Ishikawa (cell line): ENCODE measurements around the gene PLCL2.

ENCODE experiments used
- CEBPB ChIP-seq: IDR thresholded peaks from 2 replicates; pipeline ENCODE4 v1.6.1; 2012
- CREB1 ChIP-seq: IDR thresholded peaks from 2 replicates; pipeline ENCODE4 v1.6.1; 2012; ENCODE audit warnings: low read depth
- EGR1 ChIP-seq: IDR thresholded peaks from 2 replicates; pipeline ENCODE4 v1.6.1; 2012
- EP300 ChIP-seq: IDR thresholded peaks from 2 replicates; pipeline ENCODE4 v1.6.1; 2012; ENCODE audit warnings: borderline replicate concordance
- FOXM1 ChIP-seq: IDR thresholded peaks from 2 replicates; pipeline ENCODE4 v1.6.1; 2012; ENCODE audit warnings: low read depth, borderline replicate concordance
- NFIC ChIP-seq: IDR thresholded peaks from 2 replicates; pipeline ENCODE4 v1.6.1; 2012
- RAD21 ChIP-seq: IDR thresholded peaks from 2 replicates; pipeline ENCODE4 v1.6.1; 2012; ENCODE audit warnings: low read depth
- TAF1 ChIP-seq: IDR thresholded peaks from 2 replicates; pipeline ENCODE4 v1.6.1; 2012; ENCODE audit warnings: low read depth, mild to moderate bottlenecking
- TCF12 ChIP-seq: IDR thresholded peaks from 2 replicates; pipeline ENCODE4 v1.6.1; 2012; ENCODE audit warnings: low read depth
- TEAD4 ChIP-seq: IDR thresholded peaks from 2 replicates; pipeline ENCODE4 v1.6.1; 2012
- YY1 ChIP-seq: IDR thresholded peaks from 2 replicates; pipeline ENCODE4 v1.6.1; 2012; ENCODE audit warnings: low read depth
- ZBTB7A ChIP-seq: IDR thresholded peaks from 2 replicates; pipeline ENCODE4 v1.6.1; 2012; ENCODE audit warnings: low read depth
- TF ChIP-seq, protein P1 (sequence below): IDR thresholded peaks from 2 replicates; pipeline ENCODE4 v1.6.1; 2012; ENCODE audit warnings: low read depth, mild to moderate bottlenecking
- TF ChIP-seq, protein P2 (sequence below): IDR thresholded peaks from 2 replicates; pipeline ENCODE4 v1.6.1; 2012
- TF ChIP-seq, protein P3 (sequence below): IDR thresholded peaks from 2 replicates; pipeline ENCODE4 v1.6.1; 2012

The PLCL2 gene

DNA sequence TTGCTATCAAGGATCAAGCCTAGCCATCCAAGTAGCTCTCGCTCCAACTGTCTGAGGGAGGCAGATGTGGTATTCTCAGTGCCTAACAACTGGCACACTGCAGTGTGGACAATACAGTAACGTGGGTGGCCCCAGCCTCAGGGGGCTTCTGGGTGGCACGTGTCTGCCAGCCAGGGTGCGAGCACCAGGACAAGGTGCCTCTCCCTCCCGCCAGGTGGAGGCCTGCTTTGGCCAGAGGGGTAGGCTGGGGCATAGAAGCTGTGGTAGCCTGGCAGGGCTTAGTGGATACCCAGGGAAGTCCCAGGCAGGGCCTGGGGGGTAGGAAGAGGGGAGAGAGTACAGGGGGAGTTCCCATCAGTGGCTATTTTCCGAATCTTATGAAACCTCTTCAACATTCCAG, 234.0 kb downstream of the PLCL2 start:
- TF ChIP-seq RAD21, result no peak
- no peak for TF ChIP-seq TAF1
- TF ChIP-seq EP300, result no peak
- TF ChIP-seq CREB1, result no peak
- TF ChIP-seq, protein P1, sequence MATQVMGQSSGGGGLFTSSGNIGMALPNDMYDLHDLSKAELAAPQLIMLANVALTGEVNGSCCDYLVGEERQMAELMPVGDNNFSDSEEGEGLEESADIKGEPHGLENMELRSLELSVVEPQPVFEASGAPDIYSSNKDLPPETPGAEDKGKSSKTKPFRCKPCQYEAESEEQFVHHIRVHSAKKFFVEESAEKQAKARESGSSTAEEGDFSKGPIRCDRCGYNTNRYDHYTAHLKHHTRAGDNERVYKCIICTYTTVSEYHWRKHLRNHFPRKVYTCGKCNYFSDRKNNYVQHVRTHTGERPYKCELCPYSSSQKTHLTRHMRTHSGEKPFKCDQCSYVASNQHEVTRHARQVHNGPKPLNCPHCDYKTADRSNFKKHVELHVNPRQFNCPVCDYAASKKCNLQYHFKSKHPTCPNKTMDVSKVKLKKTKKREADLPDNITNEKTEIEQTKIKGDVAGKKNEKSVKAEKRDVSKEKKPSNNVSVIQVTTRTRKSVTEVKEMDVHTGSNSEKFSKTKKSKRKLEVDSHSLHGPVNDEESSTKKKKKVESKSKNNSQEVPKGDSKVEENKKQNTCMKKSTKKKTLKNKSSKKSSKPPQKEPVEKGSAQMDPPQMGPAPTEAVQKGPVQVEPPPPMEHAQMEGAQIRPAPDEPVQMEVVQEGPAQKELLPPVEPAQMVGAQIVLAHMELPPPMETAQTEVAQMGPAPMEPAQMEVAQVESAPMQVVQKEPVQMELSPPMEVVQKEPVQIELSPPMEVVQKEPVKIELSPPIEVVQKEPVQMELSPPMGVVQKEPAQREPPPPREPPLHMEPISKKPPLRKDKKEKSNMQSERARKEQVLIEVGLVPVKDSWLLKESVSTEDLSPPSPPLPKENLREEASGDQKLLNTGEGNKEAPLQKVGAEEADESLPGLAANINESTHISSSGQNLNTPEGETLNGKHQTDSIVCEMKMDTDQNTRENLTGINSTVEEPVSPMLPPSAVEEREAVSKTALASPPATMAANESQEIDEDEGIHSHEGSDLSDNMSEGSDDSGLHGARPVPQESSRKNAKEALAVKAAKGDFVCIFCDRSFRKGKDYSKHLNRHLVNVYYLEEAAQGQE, result no peak
- no peak for TF ChIP-seq FOXM1
- TF ChIP-seq ZBTB7A, result no peak
- TF ChIP-seq TCF12, result no peak
- TF ChIP-seq, protein P2, sequence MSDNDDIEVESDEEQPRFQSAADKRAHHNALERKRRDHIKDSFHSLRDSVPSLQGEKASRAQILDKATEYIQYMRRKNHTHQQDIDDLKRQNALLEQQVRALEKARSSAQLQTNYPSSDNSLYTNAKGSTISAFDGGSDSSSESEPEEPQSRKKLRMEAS, result no peak
- TF ChIP-seq TEAD4, result no peak
- TF ChIP-seq NFIC, result no peak
- TF ChIP-seq, protein P3, sequence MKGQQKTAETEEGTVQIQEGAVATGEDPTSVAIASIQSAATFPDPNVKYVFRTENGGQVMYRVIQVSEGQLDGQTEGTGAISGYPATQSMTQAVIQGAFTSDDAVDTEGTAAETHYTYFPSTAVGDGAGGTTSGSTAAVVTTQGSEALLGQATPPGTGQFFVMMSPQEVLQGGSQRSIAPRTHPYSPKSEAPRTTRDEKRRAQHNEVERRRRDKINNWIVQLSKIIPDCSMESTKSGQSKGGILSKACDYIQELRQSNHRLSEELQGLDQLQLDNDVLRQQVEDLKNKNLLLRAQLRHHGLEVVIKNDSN, result no peak
- TF ChIP-seq EGR1, result no peak
- no peak for TF ChIP-seq YY1

DNA sequence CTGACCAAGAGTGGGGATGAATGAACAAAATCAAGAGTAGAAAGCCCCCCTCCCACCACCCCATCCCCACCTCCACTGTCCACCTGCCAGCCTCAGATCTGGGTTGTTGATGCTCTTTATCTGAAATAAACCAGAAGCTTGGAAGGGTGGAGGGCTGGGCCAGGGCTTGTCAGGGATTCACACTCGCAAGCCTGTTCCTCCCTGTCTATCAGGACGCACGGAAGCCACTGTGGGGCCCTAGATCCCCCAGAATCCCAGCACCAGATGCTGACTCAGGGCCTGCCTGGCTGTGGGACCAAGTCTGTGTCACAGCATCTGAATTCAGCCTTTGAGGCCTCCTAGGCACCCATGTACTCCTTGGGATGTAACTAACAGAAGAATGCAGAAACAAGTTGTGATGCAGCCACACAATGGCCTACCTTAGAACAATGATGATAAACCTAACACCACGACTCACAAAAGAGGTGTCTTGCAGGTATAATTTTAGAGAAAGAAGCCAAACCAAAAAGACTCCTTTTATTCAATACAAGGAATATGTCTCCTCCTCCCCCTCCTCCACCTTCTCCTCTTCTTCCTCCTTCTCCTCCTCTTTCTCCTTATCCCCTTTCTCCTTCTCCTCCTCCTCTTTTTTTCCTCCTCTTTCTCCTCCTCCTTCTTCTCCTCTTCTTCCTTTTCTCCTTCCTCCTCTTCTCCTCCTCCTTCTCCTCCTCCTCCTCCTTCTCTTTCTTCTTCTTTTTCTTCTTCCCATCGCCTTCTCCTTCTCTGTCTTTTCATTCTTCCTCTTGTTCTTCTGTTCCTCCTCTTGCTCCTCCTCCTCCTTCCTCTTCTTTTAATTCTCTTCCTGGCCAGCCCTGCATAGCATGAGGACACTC, 234.7 kb downstream of the PLCL2 start:
- TF ChIP-seq, protein P2, result no peak
- TF ChIP-seq YY1 (no peak), FOXM1 (no peak), TAF1 (no peak), EP300 (no peak), CEBPB (no peak), TCF12 (no peak), ZBTB7A (no peak), CREB1 (no peak), RAD21 (no peak), NFIC (no peak), TEAD4 (no peak), EGR1 (no peak)
- TF ChIP-seq, protein P3, result no peak
- TF ChIP-seq, protein P1, result no peak

DNA sequence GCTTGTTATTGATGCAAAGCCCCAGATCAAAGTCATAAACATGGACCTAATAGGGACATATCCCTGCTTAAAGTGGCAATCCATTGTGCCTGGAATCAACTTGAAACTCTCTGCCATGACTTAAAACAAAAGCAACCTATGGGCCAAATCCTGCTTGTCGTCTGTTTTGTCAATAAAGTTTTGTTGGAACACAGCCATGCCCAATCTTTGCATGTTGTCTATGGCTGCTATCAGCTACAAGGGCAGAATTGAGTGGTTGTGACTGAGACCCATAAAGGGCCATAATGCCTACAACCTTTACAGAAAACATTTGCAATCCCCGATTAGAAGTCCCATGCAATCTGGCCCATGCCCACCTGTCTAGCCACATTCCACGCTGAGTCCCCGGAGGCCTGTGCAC, 235.4 kb downstream of the PLCL2 start:
- no peak for TF ChIP-seq FOXM1
- TF ChIP-seq ZBTB7A, result no peak
- no peak for TF ChIP-seq CREB1
- TF ChIP-seq TEAD4, result no peak
- TF ChIP-seq CEBPB, result no peak
- TF ChIP-seq, protein P3, result no peak
- TF ChIP-seq, protein P2, result no peak

DNA sequence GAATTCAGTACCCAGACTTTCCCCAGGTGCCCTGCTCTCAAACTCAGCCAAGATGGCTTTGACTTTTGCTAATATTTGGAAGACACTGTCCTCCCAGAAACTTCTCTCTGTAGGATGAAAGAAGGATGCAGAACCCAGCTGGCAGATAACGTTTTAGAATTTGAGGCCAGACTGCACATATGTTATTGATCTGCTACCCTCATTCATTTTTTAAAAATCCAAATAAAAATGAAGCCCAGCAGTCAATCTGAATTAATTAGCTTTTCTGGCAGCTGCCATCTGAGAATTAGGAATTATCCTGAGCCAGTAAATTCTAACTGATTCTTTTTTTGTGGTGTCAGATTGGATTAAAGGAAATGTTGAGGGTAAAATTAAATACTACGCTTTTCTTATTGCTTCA, 236.6 kb downstream of the PLCL2 start:
- no peak for TF ChIP-seq NFIC
- TF ChIP-seq TAF1, result no peak
- TF ChIP-seq ZBTB7A, result no peak
- no peak for TF ChIP-seq YY1
- TF ChIP-seq EGR1, result no peak
- TF ChIP-seq RAD21, result no peak
- TF ChIP-seq, protein P1, result no peak
- TF ChIP-seq EP300, result no peak
- TF ChIP-seq CREB1, result no peak
- TF ChIP-seq, protein P3, result no peak
- TF ChIP-seq FOXM1, result no peak
- no peak for TF ChIP-seq CEBPB
- TF ChIP-seq, protein P2, result no peak
